Measurements from ENCODE around the gene DENND6B. TPM values are rescaled to one million over a fixed set of nuclear protein-coding genes. Genes with fewer than 3 reads are reported as not detected.

DENND6B gene
- total RNA-seq, 1 experiment from 2014 or later: 11.0 TPM

DNA sequence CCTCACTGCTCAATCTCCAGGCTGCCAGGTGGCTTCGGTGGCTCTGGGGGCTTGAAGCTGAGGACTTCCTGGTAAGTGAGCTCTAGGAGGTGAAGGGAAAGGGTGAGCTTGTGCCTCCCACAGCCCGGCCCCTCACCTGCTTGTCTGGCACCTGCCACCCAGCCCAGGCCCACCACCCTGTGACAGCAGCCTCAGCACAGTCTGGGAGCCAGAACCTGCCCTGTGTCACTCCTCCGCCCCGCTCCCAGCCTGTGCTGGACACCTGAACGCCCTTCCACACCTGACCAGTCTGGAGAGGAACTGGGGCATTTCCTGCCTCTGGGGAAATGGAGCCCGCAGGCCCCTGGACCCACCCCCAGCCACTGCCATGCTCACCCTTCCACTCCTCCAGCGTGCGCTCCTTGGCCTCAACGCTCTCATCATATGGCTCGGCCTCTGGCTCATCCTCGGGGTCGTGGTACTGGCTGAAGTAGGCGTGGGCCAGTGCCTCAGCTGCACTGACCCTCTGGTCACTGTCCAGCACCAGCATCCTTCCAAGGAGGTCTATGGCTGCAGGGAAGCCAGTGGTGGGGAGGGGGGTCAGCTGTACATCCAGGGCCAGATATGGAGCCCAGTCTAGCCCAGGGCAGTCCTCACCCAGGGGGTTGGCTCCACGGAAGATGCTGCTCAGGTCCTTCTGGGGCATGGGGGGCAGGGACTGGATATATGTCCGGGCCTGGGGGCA, 61.7 kb downstream of the DENND6B start:
- no peaks in the 10 kb centered on the region for H3K9me3 ChIP-seq (ENCODE audit: control insufficient read depth in 1 of 2, insufficient read depth in 1 of 2, low read depth in 1 of 2, low read length in 2 of 2)
- TF ChIP-seq CBX3 (IDR thresholded peaks at IDR 0.05; ENCODE audit: low read depth) (no peak), SIN3A (IDR thresholded peaks at IDR 0.05; ENCODE audit: low read depth) (no peak), EZH2phosphoT487 (IDR thresholded peaks at IDR 0.05; ENCODE audit: borderline replicate concordance) (no peak), ZFX (IDR thresholded peaks at IDR 0.05) (no peak), POLR2AphosphoS5 (IDR thresholded peaks at IDR 0.05; ENCODE audit: low read depth, low read length) (no peak), RAD21 (IDR thresholded peaks at IDR 0.05; ENCODE audit: low read depth) (no peak), CEBPB (IDR thresholded peaks at IDR 0.05; ENCODE audit: low read depth) (no peak), ZNF274 (IDR thresholded peaks at IDR 0.05; ENCODE audit: low read depth, low read length) (no peak)
- TF ChIP-seq, protein P1, sequence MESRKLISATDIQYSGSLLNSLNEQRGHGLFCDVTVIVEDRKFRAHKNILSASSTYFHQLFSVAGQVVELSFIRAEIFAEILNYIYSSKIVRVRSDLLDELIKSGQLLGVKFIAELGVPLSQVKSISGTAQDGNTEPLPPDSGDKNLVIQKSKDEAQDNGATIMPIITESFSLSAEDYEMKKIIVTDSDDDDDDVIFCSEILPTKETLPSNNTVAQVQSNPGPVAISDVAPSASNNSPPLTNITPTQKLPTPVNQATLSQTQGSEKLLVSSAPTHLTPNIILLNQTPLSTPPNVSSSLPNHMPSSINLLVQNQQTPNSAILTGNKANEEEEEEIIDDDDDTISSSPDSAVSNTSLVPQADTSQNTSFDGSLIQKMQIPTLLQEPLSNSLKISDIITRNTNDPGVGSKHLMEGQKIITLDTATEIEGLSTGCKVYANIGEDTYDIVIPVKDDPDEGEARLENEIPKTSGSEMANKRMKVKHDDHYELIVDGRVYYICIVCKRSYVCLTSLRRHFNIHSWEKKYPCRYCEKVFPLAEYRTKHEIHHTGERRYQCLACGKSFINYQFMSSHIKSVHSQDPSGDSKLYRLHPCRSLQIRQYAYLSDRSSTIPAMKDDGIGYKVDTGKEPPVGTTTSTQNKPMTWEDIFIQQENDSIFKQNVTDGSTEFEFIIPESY (IDR thresholded peaks at IDR 0.05; ENCODE audit: extremely low read depth, insufficient replicate concordance, low read length): no peak
- ChIA-PET RAD21 (ENCODE audit: low non-redundant PET in 1 of 2, low total read pairs in 2 of 2, uncharacterized antibody in 2 of 2, unreplicated experiment in 2 of 2) (no interaction called here), POLR2A (no interaction called here), CTCF (no interaction called here)
- ATAC-seq (no peak), DNase-seq (ENCODE audit: low read depth, low spot score) (no peak)
- H3K9ac ChIP-seq (ENCODE audit: low read length): no peak overlapping the region
- no peaks in the 10 kb centered on the region for H4K20me1 ChIP-seq (ENCODE audit: insufficient read depth)
- H3K27ac ChIP-seq (ENCODE audit: low read depth, low read length): no peak overlapping the region; the same call in 1 of the 2 replicates
- H3K4me3 ChIP-seq (replicated peaks in 1 of 2; ENCODE audit: low read depth in 1 of 2, low read length in 2 of 2): no peak overlapping the region
- H3K36me3 ChIP-seq (ENCODE audit: control insufficient read depth in 1 of 2, insufficient read depth in 2 of 2, low read length in 2 of 2): no peaks in the 10 kb centered on the region
- no TSS peak for BruUV-seq (replicated peaks)
- no peak overlapping the region for H2AFZ ChIP-seq (ENCODE audit: low read depth, low read length, poor library complexity, severe bottlenecking)
- H3K9me2 ChIP-seq (ENCODE audit: insufficient read depth): no peaks in the 10 kb centered on the region
- H3K79me2 ChIP-seq (ENCODE audit: insufficient read depth, low read length): peaks cover 10% of the 10 kb centered on the region
- H3K27me3 ChIP-seq (ENCODE audit: insufficient read depth, low read length): no peaks in the 10 kb centered on the region
- intact Hi-C loops (cut with micrococcal nuclease): no loop called here
- no peak overlapping the region for H3K4me2 ChIP-seq (ENCODE audit: low read length)
- peaks cover 33 to 42% of the 10 kb centered on the region in 2 experiments for H3K4me1 ChIP-seq (ENCODE audit: control insufficient read depth in 1 of 2, insufficient read depth in 2 of 2, low read length in 2 of 2)
